Stimulated activated naive CD8-positive, alpha-beta T cell treated with anti-CD3 and anti-CD28 coated beads, Interleukin-15, amount 100 ng/mL, for 72 hours (primary cell): ENCODE measurements around the gene TASOR2.

Source experiments
- ATAC-seq: fragments of 150-1000 bp; cut with Tn5 transposase; 2 replicates; pipeline ENCODE4 v1.10.0; 2021; ENCODE audit warnings: mild to moderate bottlenecking, moderate library complexity
- DNase-seq, 2 donors: peaks; one replicate each; pipeline ENCODE4 v3.0.0; 2021 to 2022
- H3K27ac Mint-ChIP-seq, 2 donors: one replicate each; pipeline ENCODE4 v1.8.0; 2022; ENCODE audit warnings: mild to moderate bottlenecking in 2 of 2, mixed read lengths in 2 of 2, moderate library complexity in 2 of 2
- H3K27me3 Mint-ChIP-seq: one replicate; pipeline ENCODE4 v1.8.0; 2022; ENCODE audit warnings: mixed read lengths
- H3K4me1 Mint-ChIP-seq: one replicate; pipeline ENCODE4 v1.8.0; 2022; ENCODE audit warnings: mild to moderate bottlenecking, mixed read lengths
- H3K4me3 Mint-ChIP-seq, 2 donors: one replicate each; pipeline ENCODE4 v1.8.0; 2022; ENCODE audit warnings: mild to moderate bottlenecking in 2 of 2, mixed read lengths in 2 of 2, moderate library complexity in 1 of 2
- H3K9me3 Mint-ChIP-seq, 2 donors: one replicate each; pipeline ENCODE4 v1.8.0; 2022; ENCODE audit warnings: mixed read lengths in 2 of 2

Gene TASOR2, protein sequence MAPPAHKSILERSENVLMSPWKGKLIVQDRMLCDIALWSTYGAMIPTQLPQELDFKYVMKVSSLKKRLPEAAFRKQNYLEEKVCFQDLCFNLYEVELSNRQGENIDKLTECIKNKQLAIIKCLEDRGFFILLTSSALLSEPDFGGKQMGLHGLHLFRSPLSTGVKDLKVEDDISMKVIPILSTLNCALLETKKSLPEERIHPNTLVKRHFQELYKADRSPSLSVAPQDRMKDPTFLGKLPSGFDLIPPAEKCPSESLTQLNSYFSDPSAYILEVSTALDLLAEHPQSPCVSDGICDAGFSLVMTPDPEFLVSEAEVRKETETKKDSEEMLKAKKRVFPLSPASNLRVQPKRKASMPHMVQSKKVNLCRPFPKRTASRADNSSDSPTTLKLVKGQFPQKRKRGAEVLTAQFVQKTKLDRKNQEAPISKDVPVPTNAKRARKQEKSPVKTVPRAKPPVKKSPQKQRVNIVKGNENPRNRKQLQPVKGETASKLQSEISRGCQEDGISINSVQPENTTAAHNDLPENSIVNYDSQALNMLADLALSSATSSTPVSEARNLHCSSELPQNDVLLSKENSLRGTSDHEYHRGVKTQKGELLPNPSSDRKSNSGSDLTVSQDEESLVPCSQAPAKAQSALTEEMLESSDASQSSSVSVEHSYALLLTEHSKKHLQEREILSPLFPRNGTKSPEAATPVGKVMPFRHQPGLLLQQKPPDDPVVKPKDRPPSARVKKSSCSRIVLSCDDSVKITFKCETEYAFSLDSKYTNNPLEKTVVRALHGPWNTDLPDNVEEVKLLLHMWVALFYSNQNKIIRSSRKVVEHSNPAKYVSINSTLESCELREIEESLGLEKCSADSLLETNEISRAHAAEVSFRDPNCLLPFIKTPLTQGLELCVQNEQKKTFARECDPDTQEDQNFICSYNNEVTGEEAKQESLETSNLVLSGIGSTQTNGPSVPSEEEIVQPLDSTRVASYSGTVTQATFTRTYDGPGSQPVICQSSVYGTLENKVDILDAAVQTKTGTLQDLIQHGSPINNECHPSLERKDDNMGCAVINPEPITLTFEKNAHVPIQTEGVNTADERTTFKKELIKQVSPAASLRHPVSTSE (N-terminal part only)

DNA sequence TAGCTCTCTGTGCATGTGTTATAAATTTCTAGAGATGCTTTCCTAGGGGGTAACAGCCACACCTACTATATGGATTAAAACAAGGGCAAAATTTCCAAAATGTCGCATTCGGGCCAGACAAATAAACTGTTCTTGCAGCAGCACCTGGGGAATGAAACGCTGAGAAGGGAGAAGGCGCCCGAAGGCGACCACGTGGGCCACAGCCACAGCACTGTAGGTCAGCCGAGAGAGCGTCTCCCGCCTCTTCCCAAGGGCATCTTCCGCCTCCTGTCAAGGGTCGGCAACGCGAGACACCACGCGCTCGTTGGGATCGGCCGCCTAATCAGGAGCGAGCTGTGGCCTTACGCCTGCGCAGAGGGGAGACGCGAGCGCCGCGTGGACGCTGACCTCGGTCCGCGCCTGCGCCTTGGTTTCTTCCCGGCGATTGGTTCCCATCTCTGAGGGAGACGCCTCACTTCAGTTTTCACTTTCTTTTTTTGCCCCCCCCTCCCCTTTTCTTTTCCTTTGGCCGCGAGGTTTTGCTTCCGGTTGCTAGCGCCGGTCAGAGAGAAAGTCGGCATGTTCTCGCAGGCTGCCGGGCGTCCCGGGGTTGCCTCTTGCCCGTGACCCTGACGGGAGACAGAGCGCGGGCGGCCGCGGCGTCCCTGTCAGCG, at the start of gene TASOR2:
Gene TASOR2 (plus strand): TSS at position 521 of the 653 bp plus-strand sequence. CDS start 35,805 bp downstream, outside the sequence.
- peak; percentile 82 for ATAC-seq
- Mint-ChIP-seq H3K4me3 (peak within 1 kb of the TSS; percentile 93 to 98), H3K27ac (peak within 1 kb of the TSS; percentile 97 to 98), H3K27me3 (no peaks in the 10 kb centered on the region), H3K9me3 (peaks cover 0 to 9% of the 10 kb centered on the region in 2 donors), H3K4me1 (peaks cover 55% of the 10 kb centered on the region)
- DNase-seq: peak; percentile 92 to 97

DNA sequence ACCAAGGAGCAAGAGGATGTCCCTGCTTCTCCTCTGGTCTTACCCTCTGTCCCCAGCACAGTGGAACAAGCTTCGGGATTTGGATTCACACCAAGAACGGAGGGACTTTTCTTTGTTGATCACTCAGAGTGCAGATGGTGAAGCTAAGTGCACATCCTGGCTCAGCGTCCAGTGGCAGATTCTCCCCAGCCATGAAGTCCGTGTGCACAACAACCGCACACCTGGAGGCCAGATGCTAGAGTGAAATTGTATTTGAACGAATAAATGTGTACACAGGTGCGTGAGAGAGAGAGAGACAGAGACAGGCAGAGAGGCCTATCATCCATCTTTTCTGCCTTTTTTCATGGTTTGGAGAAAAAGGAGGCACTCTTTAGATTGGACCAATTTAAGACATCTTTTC, 49.7 kb upstream of the TASOR2 start:
- no peak overlapping the region for H3K4me3 Mint-ChIP-seq
- no peaks in the 10 kb centered on the region for H3K9me3 Mint-ChIP-seq
- no peak overlapping the region for H3K27ac Mint-ChIP-seq

DNA sequence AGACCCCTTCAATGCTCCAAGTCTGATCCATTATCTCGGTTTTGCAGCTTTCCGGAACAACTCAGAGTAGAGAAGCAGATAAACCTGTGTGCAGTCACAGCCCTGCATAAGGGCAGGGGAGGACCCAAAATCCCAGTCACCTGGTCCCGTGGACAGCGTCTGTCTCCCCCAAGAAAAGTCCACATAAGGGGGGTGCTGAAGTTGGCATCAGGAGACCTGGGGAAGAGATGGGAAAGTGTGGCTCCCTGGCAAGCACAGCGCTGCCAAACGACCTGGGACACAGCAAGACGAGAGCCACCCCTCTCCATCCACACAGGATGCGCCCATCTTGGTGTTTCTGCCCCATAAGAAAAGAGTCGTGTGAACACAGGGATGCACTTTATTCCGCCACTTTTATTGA, 46.1 kb upstream of the TASOR2 start:
- Mint-ChIP-seq H3K4me1 (no peaks in the 10 kb centered on the region), H3K27me3 (no peaks in the 10 kb centered on the region)

More for the DNA sequence above, 49.7 kb upstream of the TASOR2 start:
- DNase-seq: no peak
- ATAC-seq: no peak
- H3K4me1 Mint-ChIP-seq: peaks cover under 1% of the 10 kb centered on the region
- no peaks in the 10 kb centered on the region for H3K27me3 Mint-ChIP-seq

DNA sequence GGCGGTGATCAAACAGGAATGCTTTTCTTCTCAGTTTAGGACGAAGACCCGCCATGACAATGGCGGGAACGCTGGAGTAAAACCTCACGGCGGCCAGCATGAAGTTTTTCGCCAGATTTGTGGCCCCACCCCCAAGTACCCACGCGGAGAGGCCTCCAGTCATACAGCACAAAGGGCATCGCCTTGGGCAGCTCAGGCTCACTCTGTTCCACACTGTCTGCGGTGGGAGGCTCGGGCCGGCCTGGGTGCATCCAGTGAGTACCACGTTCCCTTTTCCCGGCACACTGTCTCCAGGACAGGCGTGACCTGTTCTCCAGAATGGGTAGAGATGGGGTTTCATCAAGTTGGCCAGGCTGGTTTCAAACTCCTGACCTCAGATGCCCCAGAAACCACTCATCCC, 45.6 kb upstream of the TASOR2 start:
- Mint-ChIP-seq H3K4me1 (no peaks in the 10 kb centered on the region), H3K27me3 (no peaks in the 10 kb centered on the region), H3K9me3 (no peaks in the 10 kb centered on the region), H3K27ac (no peak overlapping the region), H3K4me3 (no peak overlapping the region)
- ATAC-seq (no peak), DNase-seq (no peak)

More for the DNA sequence above, 46.1 kb upstream of the TASOR2 start:
- H3K9me3 Mint-ChIP-seq: no peaks in the 10 kb centered on the region
- ATAC-seq: no peak
- no peak for DNase-seq
- H3K4me3 Mint-ChIP-seq: no peak overlapping the region
- no peak overlapping the region for H3K27ac Mint-ChIP-seq

DNA sequence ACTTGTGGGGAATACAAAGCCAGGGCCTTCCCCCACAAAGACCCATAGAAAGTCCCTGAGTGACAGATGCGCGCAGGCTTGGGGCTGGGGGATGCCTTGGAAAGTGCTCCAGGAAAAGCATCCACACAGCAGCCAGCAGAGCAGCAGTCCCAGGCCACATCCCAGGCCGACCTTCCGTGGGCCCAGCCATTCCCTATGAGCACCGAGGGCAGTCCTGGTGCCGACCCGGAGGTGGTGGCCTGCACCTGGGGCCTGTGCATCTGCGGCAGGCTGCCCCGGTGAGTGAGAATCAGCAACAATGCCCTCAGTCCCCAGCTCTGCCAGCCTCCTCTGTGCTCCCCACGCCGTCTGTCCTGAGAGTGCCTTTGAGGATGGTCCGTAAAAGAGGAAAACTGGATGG, 44.6 kb upstream of the TASOR2 start:
- no peaks in the 10 kb centered on the region for H3K4me1 Mint-ChIP-seq
- H3K9me3 Mint-ChIP-seq: no peaks in the 10 kb centered on the region
- no peak overlapping the region for H3K27ac Mint-ChIP-seq
- no peak overlapping the region for H3K4me3 Mint-ChIP-seq
- ATAC-seq (no peak), DNase-seq (no peak)
- H3K27me3 Mint-ChIP-seq: no peaks in the 10 kb centered on the region

DNA sequence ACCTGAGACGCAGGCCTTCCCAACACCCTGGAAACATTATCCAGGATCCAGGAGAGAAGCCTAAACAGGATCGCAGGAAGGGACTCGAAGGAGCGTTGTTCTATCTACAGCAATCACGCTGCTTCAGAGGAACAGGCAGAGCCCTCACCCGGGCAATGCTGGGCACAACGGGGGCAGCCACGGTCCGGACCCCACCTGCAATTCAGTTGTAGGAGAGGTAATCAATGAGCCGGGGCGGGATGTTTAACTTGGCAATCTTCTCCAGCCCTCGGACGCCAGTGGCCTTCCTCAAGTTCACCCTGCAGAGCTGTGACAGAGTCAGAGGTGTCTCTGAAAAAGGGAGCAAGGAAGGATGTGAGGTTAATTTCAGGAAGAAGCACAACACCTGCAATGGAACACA, 44.1 kb upstream of the TASOR2 start:
- Mint-ChIP-seq H3K4me1 (no peaks in the 10 kb centered on the region), H3K27ac (no peak overlapping the region), H3K27me3 (no peaks in the 10 kb centered on the region), H3K9me3 (no peaks in the 10 kb centered on the region), H3K4me3 (no peak overlapping the region)
- ATAC-seq: no peak
- DNase-seq: no peak

DNA sequence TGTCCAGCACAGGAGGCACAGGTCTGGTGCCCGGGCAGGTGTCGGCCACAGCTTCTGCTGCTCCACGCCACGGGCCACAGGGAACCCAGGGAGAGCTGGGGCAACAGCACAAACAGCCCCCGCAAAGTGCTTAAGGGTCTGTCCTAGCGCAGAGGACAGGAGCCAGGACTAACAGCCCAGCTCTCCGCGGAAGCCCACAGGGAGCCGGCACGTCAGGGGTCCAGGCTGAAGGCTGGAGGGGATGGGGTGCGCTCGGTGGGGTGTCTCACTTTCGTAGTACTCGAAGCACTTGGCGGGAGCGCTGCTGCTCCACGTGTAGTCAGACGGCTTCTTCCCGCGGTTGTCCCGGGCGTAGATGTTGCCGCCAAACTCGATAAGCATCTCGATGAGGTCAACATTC, 43.1 kb upstream of the TASOR2 start:
- no peaks in the 10 kb centered on the region for H3K4me1 Mint-ChIP-seq
- no peaks in the 10 kb centered on the region for H3K9me3 Mint-ChIP-seq
- no peak overlapping the region for H3K4me3 Mint-ChIP-seq
- no peaks in the 10 kb centered on the region for H3K27me3 Mint-ChIP-seq
- no peak for DNase-seq
- ATAC-seq: no peak
- H3K27ac Mint-ChIP-seq: no peak overlapping the region

DNA sequence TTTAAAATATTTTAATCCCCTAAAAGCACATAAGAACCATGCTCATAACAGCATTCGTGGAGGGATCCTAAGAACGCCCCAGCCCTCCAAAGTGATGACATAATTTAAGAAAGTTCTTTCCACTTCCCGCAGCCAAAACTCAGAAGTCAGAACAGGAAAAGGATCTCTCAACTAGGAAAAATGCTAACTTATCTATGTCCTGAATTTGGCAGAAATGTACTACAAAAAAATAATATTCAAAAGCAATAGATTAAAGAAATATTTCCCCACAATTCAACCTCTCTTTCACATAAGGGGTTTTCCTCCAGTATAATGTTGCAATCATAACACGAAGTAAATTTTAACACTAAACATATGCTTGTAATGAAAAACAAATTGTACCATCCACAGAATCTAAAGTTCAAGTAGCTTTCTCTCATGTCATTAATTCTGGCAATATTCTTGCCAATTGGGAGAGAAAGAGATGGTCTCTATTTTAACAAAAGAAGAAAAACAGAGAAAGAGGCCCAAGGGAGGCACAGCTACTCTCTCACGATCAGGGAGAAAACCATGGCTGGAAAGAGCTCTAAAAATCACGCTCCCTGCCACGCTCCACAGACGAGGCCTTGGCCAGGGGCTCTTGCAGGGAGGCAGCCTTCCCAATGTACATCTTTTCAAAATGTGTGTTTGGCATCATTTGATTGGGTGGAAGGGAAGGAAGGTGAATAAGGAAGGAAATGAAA, 41.1 kb upstream of the TASOR2 start:
- Mint-ChIP-seq H3K9me3 (no peaks in the 10 kb centered on the region), H3K27me3 (no peaks in the 10 kb centered on the region), H3K4me1 (no peaks in the 10 kb centered on the region), H3K4me3 (no peak overlapping the region), H3K27ac (peak overlapping the region in 1 of 2 donors; percentile 91)
- ATAC-seq (no peak), DNase-seq (no peak)

DNA sequence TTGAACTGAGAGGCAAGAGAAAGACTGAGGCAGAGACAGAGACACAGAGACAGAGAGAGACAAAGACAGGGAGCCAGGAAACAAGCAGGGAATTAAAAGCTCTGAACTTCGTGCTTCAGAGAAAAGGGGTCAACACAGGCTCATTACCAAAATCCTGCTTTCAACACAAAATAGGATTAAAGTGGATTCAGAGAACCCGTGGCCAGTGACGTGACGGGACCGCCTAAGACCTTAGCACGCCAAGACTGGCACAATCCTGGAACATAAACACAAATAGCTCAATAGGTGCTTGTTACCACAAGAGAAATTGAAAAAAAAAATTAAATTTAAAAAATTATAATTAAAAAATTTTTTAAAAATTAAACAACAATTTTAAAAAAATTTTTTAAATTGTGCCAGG, 39.7 kb upstream of the TASOR2 start:
- Mint-ChIP-seq H3K4me1 (no peaks in the 10 kb centered on the region), H3K9me3 (no peaks in the 10 kb centered on the region), H3K27me3 (no peaks in the 10 kb centered on the region), H3K27ac (no peak overlapping the region), H3K4me3 (no peak overlapping the region)
- DNase-seq (no peak), ATAC-seq (no peak)

DNA sequence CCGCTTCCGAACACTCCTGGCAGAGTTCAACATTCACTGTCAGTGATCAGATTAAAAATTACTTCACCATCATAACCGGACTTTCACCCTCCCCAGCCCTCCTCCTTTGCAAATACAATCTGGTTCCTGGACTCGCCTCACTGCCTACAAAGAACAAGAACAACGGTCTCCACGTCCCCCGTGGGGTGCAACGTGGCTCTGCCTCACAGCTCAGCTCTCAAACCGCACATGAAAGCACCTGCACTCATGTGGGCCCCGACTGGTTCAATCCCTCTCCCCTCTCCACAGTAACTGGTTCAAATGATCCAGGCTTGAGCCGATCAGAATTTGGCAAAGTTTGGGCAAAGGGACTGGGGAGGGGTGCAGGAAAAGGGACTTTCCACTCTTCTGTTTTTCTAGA, 39.3 kb upstream of the TASOR2 start:
- H3K27ac Mint-ChIP-seq: no peak overlapping the region
- no peak overlapping the region for H3K4me3 Mint-ChIP-seq
- H3K9me3 Mint-ChIP-seq: no peaks in the 10 kb centered on the region
- ATAC-seq (no peak), DNase-seq (no peak)
- no peaks in the 10 kb centered on the region for H3K27me3 Mint-ChIP-seq
- no peaks in the 10 kb centered on the region for H3K4me1 Mint-ChIP-seq

DNA sequence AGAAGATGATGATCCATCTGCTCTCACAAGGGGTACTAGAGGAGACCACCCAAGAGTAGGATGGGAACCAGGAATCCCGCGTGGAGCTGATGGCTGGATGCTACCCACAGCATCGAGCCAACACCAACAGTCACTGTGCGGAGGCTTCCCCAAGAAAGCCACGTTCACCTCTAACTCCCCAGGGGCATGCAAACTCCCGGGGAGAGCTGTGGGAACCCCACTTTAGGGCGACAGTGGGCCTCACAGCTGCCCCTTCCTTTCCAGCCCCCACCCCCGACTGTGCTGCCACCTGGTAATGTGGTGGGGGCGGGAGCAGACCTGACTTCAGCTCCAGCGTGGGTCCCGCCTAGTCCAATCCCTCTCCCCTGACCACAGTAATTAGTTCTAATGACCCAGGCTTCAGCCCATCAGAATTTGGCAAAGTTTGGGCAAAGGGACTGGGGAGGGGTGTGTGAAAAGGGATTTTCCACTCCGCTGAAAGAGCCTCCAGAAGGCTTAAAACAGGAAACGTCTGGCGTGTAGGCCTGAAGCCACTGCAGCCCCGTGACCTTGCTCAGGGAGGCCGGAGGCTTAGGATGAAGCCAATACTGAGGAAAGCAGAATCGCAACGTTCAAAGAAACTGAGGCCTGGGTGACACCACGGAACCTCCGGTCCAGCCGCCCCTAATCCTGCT, 38.6 kb upstream of the TASOR2 start:
- Mint-ChIP-seq H3K27ac (no peak overlapping the region), H3K4me3 (no peak overlapping the region), H3K27me3 (no peaks in the 10 kb centered on the region), H3K4me1 (no peaks in the 10 kb centered on the region), H3K9me3 (no peaks in the 10 kb centered on the region)
- DNase-seq: no peak
- no peak for ATAC-seq

DNA sequence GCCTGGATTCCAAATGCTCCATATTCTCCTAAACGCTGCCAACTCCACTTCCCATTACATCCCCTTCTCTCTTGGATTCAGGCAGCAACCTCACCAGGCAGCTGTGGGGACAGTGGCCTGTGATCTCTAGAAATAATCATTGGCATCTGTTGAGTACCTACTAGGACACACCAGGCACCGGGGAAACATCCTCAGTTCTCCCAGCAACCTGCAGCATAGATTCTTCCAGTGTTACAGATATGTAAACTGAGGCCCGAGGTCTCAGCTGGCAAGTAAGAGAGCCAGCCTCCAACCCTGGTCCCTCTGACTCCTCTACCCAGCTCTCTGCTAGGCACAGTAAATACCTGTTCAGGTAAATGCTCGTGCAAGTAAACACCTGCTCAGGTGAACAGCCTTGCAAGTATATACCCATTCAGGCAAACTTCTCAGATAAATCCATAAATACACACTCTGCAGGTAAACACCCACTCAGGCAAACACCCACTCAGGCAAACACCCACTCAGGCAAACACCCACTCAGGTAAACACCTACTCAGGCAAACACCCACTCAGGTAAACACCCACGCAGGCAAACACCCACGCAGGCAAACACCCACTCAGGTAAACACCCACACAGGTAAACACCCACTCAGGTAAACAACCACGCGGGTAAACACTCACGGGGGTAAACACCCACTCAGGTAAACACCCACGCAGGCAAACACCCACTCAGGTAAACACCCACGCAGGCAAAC, 37.0 kb upstream of the TASOR2 start:
- no peak overlapping the region for H3K4me3 Mint-ChIP-seq
- DNase-seq (no peak), ATAC-seq (no peak)
- H3K27me3 Mint-ChIP-seq: no peaks in the 10 kb centered on the region
- no peaks in the 10 kb centered on the region for H3K9me3 Mint-ChIP-seq
- peak overlapping the region in 1 of 2 donors; percentile 27 for H3K27ac Mint-ChIP-seq
- H3K4me1 Mint-ChIP-seq: no peaks in the 10 kb centered on the region

DNA sequence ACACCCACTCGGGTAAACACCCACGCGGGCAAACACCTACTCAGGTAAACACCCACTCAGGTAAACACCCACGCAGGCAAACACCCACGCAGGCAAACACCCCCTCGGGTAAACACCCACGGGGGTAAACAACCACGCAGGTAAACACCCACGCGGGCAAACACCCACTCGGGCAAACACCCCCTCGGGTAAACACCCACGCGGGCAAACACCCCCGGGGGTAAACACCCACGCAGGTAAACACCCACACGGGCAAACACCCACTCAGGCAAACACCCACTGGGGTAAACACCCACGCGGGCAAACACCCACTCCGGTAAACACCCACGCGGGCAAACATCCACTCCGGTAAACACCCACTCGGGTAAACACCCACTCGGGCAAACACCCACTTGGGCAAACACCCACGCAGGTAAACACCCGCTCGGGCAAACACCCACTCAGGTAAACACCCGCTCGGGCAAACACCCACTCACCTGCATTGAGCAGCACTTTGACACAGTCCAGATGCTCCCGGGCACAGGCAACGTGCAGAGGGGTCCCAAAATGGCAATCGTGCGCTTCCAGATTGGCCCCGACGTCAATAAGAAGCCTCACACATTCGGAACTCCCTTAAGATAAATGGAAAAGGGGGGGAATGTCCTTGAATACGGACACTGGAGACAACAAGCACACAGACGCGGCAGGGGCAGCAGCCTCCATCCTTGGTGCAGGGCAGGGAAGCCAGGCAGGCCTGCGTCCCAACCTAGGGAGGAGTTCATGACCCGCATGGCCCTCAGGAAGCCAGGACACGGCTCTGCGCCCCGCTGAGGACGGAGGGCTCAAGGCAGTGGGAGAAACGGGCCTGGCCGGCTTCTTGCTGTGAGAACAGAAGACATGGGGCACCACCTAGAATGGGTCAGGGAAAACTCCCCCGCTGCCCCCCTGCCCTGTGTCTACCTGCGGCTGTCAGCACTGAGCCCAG, 35.9 kb upstream of the TASOR2 start:
- ATAC-seq: peak; percentile 50
- Mint-ChIP-seq H3K4me1 (no peaks in the 10 kb centered on the region), H3K27ac (peak overlapping the region in 1 of 2 donors; percentile 57), H3K9me3 (no peaks in the 10 kb centered on the region), H3K27me3 (no peaks in the 10 kb centered on the region), H3K4me3 (no peak overlapping the region)
- DNase-seq: no peak
